HCT116 (cell line): ENCODE data around the gene ACSS2. TPM values are rescaled to one million over a fixed set of nuclear protein-coding genes. Genes with fewer than 3 reads are reported as not detected.
"Not testable (repeated sequence)": the region's sequence is repeated elsewhere in the genome, so short reads cannot be mapped to it uniquely, and the experiment has no call there.

Source experiments
- ATAC-seq: fragments of 200-7000 bp; cut with Tn5 transposase; 2 replicates; pipeline ENCODE4 v1.9.1; 2020; ENCODE audit warnings: mild to moderate bottlenecking, moderate library complexity
- BruUV-seq: library from RNA; stranded (reverse); fragments of 400-500 nt; replicated peaks from 2 replicates; lab custom pipeline; 2021; lab: Mats Ljungman, UMichigan
- CTCF ChIA-PET: fragments of 300-600 bp; sonication (Branson Sonifier 250); formaldehyde crosslinking; loops from one replicate; lab custom pipeline; 2021; ENCODE audit warnings: antibody characterized with exemption; lab: Charles Lee
- POLR2A ChIA-PET: fragments of 300-600, 350-600 bp; sonication (Branson Sonifier 250); formaldehyde crosslinking; loops from one replicate; lab custom pipeline; 2021; ENCODE audit warnings: antibody characterized with exemption; lab: Charles Lee
- RAD21 ChIA-PET, 2 experiments: fragments of 300-600 bp; sonication (Branson Sonifier 250); formaldehyde crosslinking; loops; one replicate each; lab custom pipeline; 2023; ENCODE audit warnings: low total read pairs in 2 of 2; ENCODE audit not compliant: uncharacterized antibody in 2 of 2, unreplicated experiment in 2 of 2, low non-redundant PET in 1 of 2; lab: Charles Lee
- DNase-seq: peaks from one replicate; pipeline ENCODE4 v3.0.0-alpha.2; 2010; ENCODE audit warnings: low read depth, low spot score
- H2AFZ ChIP-seq: fragments of 200-600 bp; shearing (Covaris generic), sonication (generic); 2 replicates; pipeline ENCODE4 v1.6.1; 2017; ENCODE audit warnings: low read depth, mixed run types, mixed read lengths, antibody characterized with exemption, low read length; ENCODE audit not compliant: poor library complexity, severe bottlenecking
- H3K27ac ChIP-seq: 2 replicates; pipeline ENCODE4 v1.5.1; 2012; ENCODE audit warnings: low read depth, low read length
- H3K27me3 ChIP-seq: fragments of 200-600 bp; sonication (generic); 2 replicates; pipeline ENCODE4 v1.6.1; 2016; ENCODE audit warnings: mixed run types, low read length, mixed read lengths; ENCODE audit not compliant: insufficient read depth
- H3K36me3 ChIP-seq, 2 experiments: fragments of 200-500 bp in 1 of 2; fragments of 200-600 bp in 1 of 2; sonication (Bioruptor generic) in 1 of 2; sonication (generic) in 1 of 2; 2 replicates each; pipeline versions ENCODE4 v1.5.1 to v1.6.1; 2014 to 2016; ENCODE audit warnings: low read length in 2 of 2, inconsistent platforms in 1 of 2, mixed read lengths in 1 of 2, mixed run types in 1 of 2; ENCODE audit not compliant: insufficient read depth in 2 of 2, control insufficient read depth in 1 of 2
- H3K4me1 ChIP-seq, 2 experiments: fragments of 200-600 bp in 1 of 2; sonication (generic) in 1 of 2; 2 replicates each; pipeline versions ENCODE4 v1.5.1 to v1.6.1; 2012 to 2017; ENCODE audit warnings: low read length in 2 of 2, inconsistent platforms in 1 of 2, mild to moderate bottlenecking in 1 of 2, mixed read lengths in 1 of 2, mixed run types in 1 of 2, moderate library complexity in 1 of 2; ENCODE audit not compliant: insufficient read depth in 2 of 2, control insufficient read depth in 1 of 2
- H3K4me2 ChIP-seq: fragments of 200-600 bp; sonication (generic); 2 replicates; pipeline ENCODE4 v1.6.1; 2017; ENCODE audit warnings: mixed run types, low read length, mixed read lengths
- H3K4me3 ChIP-seq, 2 experiments: fragments of 200-600 bp in 1 of 2; sonication (generic) in 1 of 2; replicated peaks in 1 of 2; 2 replicates each; pipeline ENCODE4 v1.5.1; 2011 to 2016; ENCODE audit warnings: low read length in 2 of 2, control low read depth in 1 of 2, low read depth in 1 of 2, mild to moderate bottlenecking in 1 of 2, mixed read lengths in 1 of 2, mixed run types in 1 of 2
- H3K79me2 ChIP-seq: fragments of 200-600 bp; sonication (generic); 2 replicates; pipeline ENCODE4 v1.6.1; 2017; ENCODE audit warnings: mild to moderate bottlenecking, mixed run types, low read length, moderate library complexity, mixed read lengths; ENCODE audit not compliant: insufficient read depth
- H3K9ac ChIP-seq: fragments of 200-600 bp; sonication (generic); 2 replicates; pipeline ENCODE4 v1.6.1; 2016; ENCODE audit warnings: low read length, mixed read lengths
- H3K9me2 ChIP-seq: fragments of 200-600 bp; sonication (generic), shearing (Covaris generic); 2 replicates; pipeline ENCODE4 v1.6.1; 2017; ENCODE audit warnings: mixed run types, mild to moderate bottlenecking, moderate library complexity; ENCODE audit not compliant: insufficient read depth
- H3K9me3 ChIP-seq, 2 experiments: fragments of 200-500 bp in 1 of 2; fragments of 200-600 bp in 1 of 2; sonication (Bioruptor generic) in 1 of 2; sonication (generic) in 1 of 2; 2 replicates each; pipeline ENCODE4 v1.6.1; 2014 to 2017; ENCODE audit warnings: low read length in 2 of 2, mixed read lengths in 2 of 2, inconsistent platforms in 1 of 2, low read depth in 1 of 2, mild to moderate bottlenecking in 1 of 2, mixed run types in 1 of 2, moderate library complexity in 1 of 2; ENCODE audit not compliant: control insufficient read depth in 1 of 2, insufficient read depth in 1 of 2
- H4K20me1 ChIP-seq: fragments of 200-600 bp; sonication (generic), shearing (Covaris generic); 2 replicates; pipeline ENCODE4 v1.6.1; 2017; ENCODE audit warnings: mixed run types, mild to moderate bottlenecking, moderate library complexity; ENCODE audit not compliant: insufficient read depth
- CEBPB ChIP-seq: IDR thresholded peaks from 2 replicates; pipeline ENCODE4 v1.6.1; 2012; ENCODE audit warnings: low read depth
- CTCF ChIP-seq, 3 experiments: fragments of 200-600 bp in 1 of 3; sonication (generic) in 1 of 3; IDR thresholded peaks in 2 of 3; conservative IDR thresholded peaks in 1 of 3; 2 replicates each; pipeline ENCODE4 v1.5.1; 2012 to 2017; ENCODE audit warnings: low read depth in 2 of 3, low read length in 2 of 3, antibody characterized with exemption in 1 of 3, borderline replicate concordance in 1 of 3, control low read depth in 1 of 3, mild to moderate bottlenecking in 1 of 3, mixed read lengths in 1 of 3, mixed run types in 1 of 3, moderate library complexity in 1 of 3; ENCODE audit not compliant: insufficient read depth in 1 of 3
- EGR1 ChIP-seq: IDR thresholded peaks from 2 replicates; pipeline ENCODE4 v1.6.1; 2012; ENCODE audit warnings: low read depth
- ELF1 ChIP-seq: IDR thresholded peaks from 2 replicates; pipeline ENCODE4 v1.6.1; 2012; ENCODE audit warnings: low read depth, borderline replicate concordance
- JUND ChIP-seq: IDR thresholded peaks from 2 replicates; pipeline ENCODE4 v1.6.1; 2012
- MAX ChIP-seq: IDR thresholded peaks from 2 replicates; pipeline ENCODE4 v1.6.1; 2012
- POLR2A ChIP-seq: IDR thresholded peaks from 2 replicates; pipeline ENCODE4 v1.7.0; 2011; ENCODE audit warnings: borderline replicate concordance; ENCODE audit not compliant: insufficient read depth, insufficient read length; ENCODE audit errors: extremely low read depth
- RAD21 ChIP-seq: IDR thresholded peaks from 2 replicates; pipeline ENCODE4 v1.6.1; 2012; ENCODE audit warnings: low read depth, mild to moderate bottlenecking
- SIN3A ChIP-seq: IDR thresholded peaks from 2 replicates; pipeline ENCODE4 v1.6.1; 2012; ENCODE audit warnings: low read depth
- TCF7L2 ChIP-seq: IDR thresholded peaks from 2 replicates; pipeline ENCODE4 v1.7.0; 2011; ENCODE audit warnings: borderline replicate concordance, inconsistent platforms; ENCODE audit not compliant: insufficient read depth, insufficient read length; ENCODE audit errors: extremely low read depth
- ZFX ChIP-seq: fragments of 450-650 bp; IDR thresholded peaks from 2 replicates; pipeline ENCODE4 v1.6.1; 2017
- ZNF274 ChIP-seq: fragments of 200-500 bp; sonication (Bioruptor generic); IDR thresholded peaks from 2 replicates; pipeline ENCODE4 v1.6.1; 2014; ENCODE audit warnings: mild to moderate bottlenecking, low read depth, low read length, inconsistent platforms
- intact Hi-C: fragments of 100-400 bp; cut with micrococcal nuclease; formaldehyde crosslinking; loops from 2 replicates; pipeline ENCODE4 v1.10.0; 2022
- total RNA-seq: library from RNA; stranded (reverse); gene quantifications from one replicate; pipeline ENCODE4 v1.2.1, GENCODE V29; 2021; ENCODE audit not compliant: unreplicated experiment
- TF ChIP-seq, protein P1 (sequence below): IDR thresholded peaks from 2 replicates; pipeline ENCODE4 v1.6.1; 2012
- TF ChIP-seq, protein P2 (sequence below): IDR thresholded peaks from 2 replicates; pipeline ENCODE4 v1.6.1; 2011; ENCODE audit warnings: mild to moderate bottlenecking, low read length, moderate library complexity; ENCODE audit not compliant: insufficient replicate concordance; ENCODE audit errors: extremely low read depth

The ACSS2 gene
- total RNA-seq, 1 experiment from 2014 or later = 71.7 TPM

DNA sequence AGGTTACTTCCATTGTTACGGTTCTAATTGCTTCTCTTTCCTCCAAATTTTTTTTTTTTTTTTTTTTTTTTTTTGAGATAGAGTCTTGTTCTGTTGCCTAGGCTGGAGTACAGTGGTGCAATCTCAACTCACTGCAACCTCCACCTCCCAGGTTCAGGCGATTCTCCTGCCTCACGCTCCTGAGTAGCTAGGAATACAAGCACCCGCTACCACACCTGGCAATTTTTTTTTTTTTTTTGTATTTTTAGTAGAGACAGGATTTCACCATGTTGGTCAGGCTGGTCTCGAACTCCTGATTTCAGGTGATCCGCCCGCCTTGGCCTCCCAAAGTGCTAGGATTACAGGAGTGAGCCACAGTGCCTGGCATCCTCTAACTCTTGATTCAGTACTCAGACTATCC is 4.6 kb downstream of the ACSS2 start:
- POLR2A ChIA-PET = interaction anchor here (0.6 to 0.7 kb wide), 3 partner anchors 15 to 26 kb away, joined by 3 to 5 read pairs (median 3); no protein-coding TSS in a partner anchor
- H3K36me3 ChIP-seq, H2AFZ ChIP-seq, H3K27me3 ChIP-seq, ATAC-seq, H3K9ac ChIP-seq, DNase-seq, H3K4me2 ChIP-seq, H3K79me2 ChIP-seq, H3K9me3 ChIP-seq, H3K4me1 ChIP-seq, intact Hi-C loops, H3K27ac ChIP-seq, BruUV-seq, H3K9me2 ChIP-seq, H4K20me1 ChIP-seq, H3K4me3 ChIP-seq: not testable (repeated sequence)
- RAD21 ChIA-PET = interaction anchor here in 1 of 2 experiments (1.0 kb wide), 1 partner anchor 11 kb away, joined by 3 read pairs; no protein-coding TSS in a partner anchor
- CTCF ChIA-PET = interaction anchor here (0.7 to 1.5 kb wide), 2 partner anchors 215 to 289 kb away, joined by 3 to 6 read pairs; no protein-coding TSS in a partner anchor

- no peak for ATAC-seq
- H3K4me2 ChIP-seq = no peak overlapping the region
- H3K27ac ChIP-seq = no peak overlapping the region
- intact Hi-C loops = no loop called here
- peaks cover 0 to 7% of the 10 kb centered on the region in 2 experiments; a peak in 1 of 4 replicates for H3K36me3 ChIP-seq
- ChIA-PET POLR2A (no interaction called here), CTCF (no interaction called here), RAD21 (no interaction called here)
- no peaks in the 10 kb centered on the region; the same call in 1 of the 2 replicates for H3K79me2 ChIP-seq
- no peaks in the 10 kb centered on the region for H4K20me1 ChIP-seq
- no TSS peak for BruUV-seq
- peaks cover 3 to 8% of the 10 kb centered on the region in 2 experiments; a peak in 3 of 4 replicates for H3K4me1 ChIP-seq
- H2AFZ ChIP-seq = no peak overlapping the region
- no peak overlapping the region for H3K9ac ChIP-seq
- no peaks in the 10 kb centered on the region for H3K27me3 ChIP-seq
- DNase-seq = no peak
- H3K9me3 ChIP-seq = no peaks in the 10 kb centered on the region
- H3K4me3 ChIP-seq = no peak overlapping the region
- no peaks in the 10 kb centered on the region for H3K9me2 ChIP-seq
- no peak for TF ChIP-seq EGR1
- no peak for TF ChIP-seq SIN3A
- TF ChIP-seq CEBPB = no peak
- TF ChIP-seq CTCF (IDR thresholded peaks at IDR 0.05 in 2 of 3, conservative IDR thresholded peaks at IDR 0.05 in 1 of 3; ENCODE audit: borderline replicate concordance in 1 of 3, insufficient read depth in 1 of 3, low read depth in 2 of 3, low read length in 2 of 3) = no peak
- no peak for TF ChIP-seq ZNF274
- TF ChIP-seq POLR2A = no peak
- TF ChIP-seq, protein P1, sequence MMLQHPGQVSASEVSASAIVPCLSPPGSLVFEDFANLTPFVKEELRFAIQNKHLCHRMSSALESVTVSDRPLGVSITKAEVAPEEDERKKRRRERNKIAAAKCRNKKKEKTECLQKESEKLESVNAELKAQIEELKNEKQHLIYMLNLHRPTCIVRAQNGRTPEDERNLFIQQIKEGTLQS = no peak
- TF ChIP-seq RAD21 = no peak
- no peak for TF ChIP-seq JUND
- no peak for TF ChIP-seq ELF1
- TF ChIP-seq ZFX = no peak
- no peak for TF ChIP-seq MAX
- TF ChIP-seq, protein P2, sequence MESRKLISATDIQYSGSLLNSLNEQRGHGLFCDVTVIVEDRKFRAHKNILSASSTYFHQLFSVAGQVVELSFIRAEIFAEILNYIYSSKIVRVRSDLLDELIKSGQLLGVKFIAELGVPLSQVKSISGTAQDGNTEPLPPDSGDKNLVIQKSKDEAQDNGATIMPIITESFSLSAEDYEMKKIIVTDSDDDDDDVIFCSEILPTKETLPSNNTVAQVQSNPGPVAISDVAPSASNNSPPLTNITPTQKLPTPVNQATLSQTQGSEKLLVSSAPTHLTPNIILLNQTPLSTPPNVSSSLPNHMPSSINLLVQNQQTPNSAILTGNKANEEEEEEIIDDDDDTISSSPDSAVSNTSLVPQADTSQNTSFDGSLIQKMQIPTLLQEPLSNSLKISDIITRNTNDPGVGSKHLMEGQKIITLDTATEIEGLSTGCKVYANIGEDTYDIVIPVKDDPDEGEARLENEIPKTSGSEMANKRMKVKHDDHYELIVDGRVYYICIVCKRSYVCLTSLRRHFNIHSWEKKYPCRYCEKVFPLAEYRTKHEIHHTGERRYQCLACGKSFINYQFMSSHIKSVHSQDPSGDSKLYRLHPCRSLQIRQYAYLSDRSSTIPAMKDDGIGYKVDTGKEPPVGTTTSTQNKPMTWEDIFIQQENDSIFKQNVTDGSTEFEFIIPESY = no peak
- TF ChIP-seq TCF7L2 = no peak
Measured at GRCh38 chr20:34881689-34882088, 5.3 kb downstream of the ACSS2 start.
